Mesothelial cell of epicardium (in vitro differentiated cells): ENCODE data around the gene LRRC4. TPM values are rescaled to one million over a fixed set of nuclear protein-coding genes. Genes with fewer than 3 reads are reported as not detected.

Experiments
- DNase-seq, 2 experiments: peaks; one replicate each; pipeline ENCODE4 v3.0.0; 2021; ENCODE audit warnings: low spot score in 2 of 2; ENCODE audit not compliant: unreplicated experiment in 2 of 2
- H3K27ac Mint-ChIP-seq: 2 replicates; pipeline ENCODE4 v1.8.0; 2021; ENCODE audit warnings: mixed read lengths
- H3K27me3 Mint-ChIP-seq: 2 replicates; pipeline ENCODE4 v1.8.0; 2021; ENCODE audit warnings: low read depth, mixed read lengths
- H3K36me3 Mint-ChIP-seq: 2 replicates; pipeline ENCODE4 v1.8.0; 2021; ENCODE audit warnings: mixed read lengths
- H3K4me1 Mint-ChIP-seq: 2 replicates; pipeline ENCODE4 v1.8.0; 2021; ENCODE audit warnings: mixed read lengths
- H3K4me3 Mint-ChIP-seq: 2 replicates; pipeline ENCODE4 v1.8.0; 2021; ENCODE audit warnings: mild to moderate bottlenecking, moderate library complexity, mixed read lengths
- H3K9me3 Mint-ChIP-seq: 2 replicates; pipeline ENCODE4 v1.8.0; 2021; ENCODE audit warnings: mixed read lengths
- CTCF ChIP-seq: fragments of 200-600 bp; sonication (generic); IDR thresholded peaks from one replicate; pipeline ENCODE4 v1.5.0; 2021; ENCODE audit warnings: antibody characterized with exemption; ENCODE audit not compliant: unreplicated experiment
- total RNA-seq: library from RNA; stranded (reverse); gene quantifications from 3 replicates; pipeline ENCODE4 v1.2.1, GENCODE V29; 2021

Gene LRRC4
- total RNA-seq, 1 donor from 2014 or later: 3.2 TPM

- no peak overlapping the region for H3K4me3 Mint-ChIP-seq
- H3K27ac Mint-ChIP-seq: no peak overlapping the region
- H3K9me3 Mint-ChIP-seq: peaks cover 7% of the 10 kb centered on the region
- no peaks in the 10 kb centered on the region for H3K27me3 Mint-ChIP-seq
- peaks cover 10% of the 10 kb centered on the region for H3K36me3 Mint-ChIP-seq
- DNase-seq: no peak
- no peaks in the 10 kb centered on the region for H3K4me1 Mint-ChIP-seq
- no peak for TF ChIP-seq CTCF
Observed at GRCh38 chr7:128066395-128066794, 35.2 kb upstream of the LRRC4 start.

- Mint-ChIP-seq H3K27ac (no peak overlapping the region), H3K9me3 (peaks cover 6% of the 10 kb centered on the region), H3K36me3 (peaks cover 6% of the 10 kb centered on the region), H3K27me3 (no peaks in the 10 kb centered on the region), H3K4me3 (no peak overlapping the region), H3K4me1 (no peaks in the 10 kb centered on the region)
- TF ChIP-seq CTCF: no peak
- DNase-seq: no peak
Observed at GRCh38 chr7:128065872-128066271, 34.6 kb upstream of the LRRC4 start.

GRCh38 chr7:128063088-128063487 lies 31.9 kb upstream of the LRRC4 start:
- Mint-ChIP-seq H3K27me3 (no peaks in the 10 kb centered on the region), H3K4me1 (no peaks in the 10 kb centered on the region), H3K4me3 (no peak overlapping the region), H3K36me3 (no peaks in the 10 kb centered on the region), H3K27ac (no peak overlapping the region), H3K9me3 (no peaks in the 10 kb centered on the region)
- no peak for DNase-seq
- TF ChIP-seq CTCF: no peak

GRCh38 chr7:128060018-128060417 lies 28.8 kb upstream of the LRRC4 start:
- Mint-ChIP-seq H3K36me3 (no peaks in the 10 kb centered on the region), H3K4me1 (no peaks in the 10 kb centered on the region)

GRCh38 chr7:128059143-128059988 lies 28.1 kb upstream of the LRRC4 start:
- H3K27me3 Mint-ChIP-seq: no peaks in the 10 kb centered on the region
- H3K4me1 Mint-ChIP-seq: peaks cover 3% of the 10 kb centered on the region
- H3K9me3 Mint-ChIP-seq: no peaks in the 10 kb centered on the region
- H3K4me3 Mint-ChIP-seq: no peak overlapping the region
- DNase-seq: no peak
- no peaks in the 10 kb centered on the region for H3K36me3 Mint-ChIP-seq
- no peak overlapping the region for H3K27ac Mint-ChIP-seq
- TF ChIP-seq CTCF: no peak

More at GRCh38 chr7:128060018-128060417, 28.8 kb upstream of the LRRC4 start:
- Mint-ChIP-seq H3K9me3 (no peaks in the 10 kb centered on the region), H3K4me3 (no peak overlapping the region), H3K27ac (no peak overlapping the region), H3K27me3 (no peaks in the 10 kb centered on the region)
- DNase-seq: no peak
- TF ChIP-seq CTCF: no peak
